Measurements from ENCODE around the gene GOLGA8N.

DNA sequence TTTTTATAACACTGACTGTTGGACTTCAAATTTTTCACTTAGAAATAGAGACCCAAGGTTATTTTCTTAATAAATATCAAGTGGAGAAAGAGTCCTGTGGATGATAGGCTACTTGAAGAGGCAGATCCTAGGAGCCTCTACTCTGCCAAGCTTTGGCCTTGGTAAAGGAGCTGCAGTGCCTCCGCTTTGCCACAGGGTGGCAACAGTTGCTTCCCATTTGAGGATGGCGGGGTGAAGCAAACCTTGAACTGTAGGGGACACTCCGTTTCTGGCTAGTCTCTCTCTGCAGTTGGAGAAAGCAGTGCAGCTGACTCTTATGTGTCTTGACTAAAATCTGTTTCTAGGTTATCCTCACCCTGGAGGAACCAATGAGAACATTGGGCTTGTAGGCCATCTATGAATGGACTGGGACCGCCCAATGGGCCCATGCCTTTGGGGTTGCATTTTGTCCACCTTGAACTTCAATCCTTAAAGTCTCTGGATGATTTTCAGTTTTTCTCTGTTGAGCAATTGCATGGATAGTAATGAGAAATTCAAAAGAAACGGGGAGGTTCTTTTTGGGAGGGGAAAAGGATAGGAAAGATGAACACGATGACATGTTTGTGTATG, 58.1 kb downstream of the GOLGA8N start:
- no peak for TF ChIP-seq POLR2A (IDR thresholded peaks at IDR 0.05; ENCODE audit: low read depth)
- no peak for TF ChIP-seq POLR2AphosphoS5 (IDR thresholded peaks at IDR 0.05)

Data from esophagus muscularis mucosa (tissue), 2 donors.